ENCODE measurements around the gene CREBBP. TPM values are rescaled to one million over a fixed set of nuclear protein-coding genes. Genes with fewer than 3 reads are reported as not detected.

CREBBP gene
- polyA plus RNA-seq, 1 experiment: 6.6 TPM

DNA sequence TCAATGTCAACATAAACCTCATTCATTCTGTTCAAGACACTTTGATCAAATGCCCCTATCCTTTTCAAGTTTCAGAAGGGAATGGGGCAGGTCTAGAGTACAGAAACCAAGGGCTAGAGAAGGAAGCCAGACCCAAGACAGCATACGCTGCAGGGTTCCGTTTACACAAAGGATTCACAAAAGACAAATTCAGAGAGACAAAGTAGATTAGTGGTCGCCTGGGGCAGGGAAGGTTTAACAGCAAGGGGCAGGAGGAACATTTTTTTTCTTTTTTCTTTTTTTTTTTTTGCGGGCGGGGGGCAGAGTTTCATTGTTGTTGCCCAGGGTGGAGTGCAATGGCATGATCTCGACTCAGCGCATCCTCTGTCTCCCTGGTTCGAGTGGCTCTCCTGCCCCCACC lies 143.3 kb downstream of the CREBBP start:
- TF ChIP-seq, protein P1, sequence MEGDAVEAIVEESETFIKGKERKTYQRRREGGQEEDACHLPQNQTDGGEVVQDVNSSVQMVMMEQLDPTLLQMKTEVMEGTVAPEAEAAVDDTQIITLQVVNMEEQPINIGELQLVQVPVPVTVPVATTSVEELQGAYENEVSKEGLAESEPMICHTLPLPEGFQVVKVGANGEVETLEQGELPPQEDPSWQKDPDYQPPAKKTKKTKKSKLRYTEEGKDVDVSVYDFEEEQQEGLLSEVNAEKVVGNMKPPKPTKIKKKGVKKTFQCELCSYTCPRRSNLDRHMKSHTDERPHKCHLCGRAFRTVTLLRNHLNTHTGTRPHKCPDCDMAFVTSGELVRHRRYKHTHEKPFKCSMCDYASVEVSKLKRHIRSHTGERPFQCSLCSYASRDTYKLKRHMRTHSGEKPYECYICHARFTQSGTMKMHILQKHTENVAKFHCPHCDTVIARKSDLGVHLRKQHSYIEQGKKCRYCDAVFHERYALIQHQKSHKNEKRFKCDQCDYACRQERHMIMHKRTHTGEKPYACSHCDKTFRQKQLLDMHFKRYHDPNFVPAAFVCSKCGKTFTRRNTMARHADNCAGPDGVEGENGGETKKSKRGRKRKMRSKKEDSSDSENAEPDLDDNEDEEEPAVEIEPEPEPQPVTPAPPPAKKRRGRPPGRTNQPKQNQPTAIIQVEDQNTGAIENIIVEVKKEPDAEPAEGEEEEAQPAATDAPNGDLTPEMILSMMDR (IDR thresholded peaks at IDR 0.05; ENCODE audit: insufficient read depth, low read depth, low read length): no peak
- H3K27me3 ChIP-seq (ENCODE audit: control insufficient read depth, insufficient read depth, low read length): no peaks in the 10 kb centered on the region
- no peak overlapping the region for H3K4me3 ChIP-seq (ENCODE audit: low read depth, low read length)
- ChIA-PET POLR2A (no interaction called here), CTCF (no interaction called here)
- H3K36me3 ChIP-seq (ENCODE audit: control insufficient read depth, insufficient read depth, low read length): peaks cover 58% of the 10 kb centered on the region
- DNase-seq (ENCODE audit: low read depth): no peak

DNA sequence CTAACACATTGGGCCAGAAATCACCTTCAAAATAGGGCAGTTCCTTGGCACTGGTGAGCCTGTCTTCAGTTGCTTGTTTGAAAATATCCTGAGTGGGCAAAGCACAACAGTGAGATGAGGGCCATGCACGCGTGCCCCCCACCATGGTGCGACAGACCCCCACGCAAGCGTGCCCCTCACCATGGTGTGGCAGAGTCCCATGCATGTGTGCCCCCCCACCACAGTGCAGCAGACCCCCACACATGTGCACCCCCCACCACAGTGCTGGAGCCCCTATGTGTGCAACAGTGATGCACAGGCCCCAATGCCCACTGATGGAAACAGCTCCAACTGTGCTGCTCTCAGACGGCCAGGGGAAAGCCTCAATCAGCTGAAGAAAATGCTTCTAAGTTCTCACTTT lies 144.4 kb downstream of the CREBBP start:
- TF ChIP-seq, protein P1 (IDR thresholded peaks at IDR 0.05; ENCODE audit: insufficient read depth, low read depth, low read length): no peak

DNA sequence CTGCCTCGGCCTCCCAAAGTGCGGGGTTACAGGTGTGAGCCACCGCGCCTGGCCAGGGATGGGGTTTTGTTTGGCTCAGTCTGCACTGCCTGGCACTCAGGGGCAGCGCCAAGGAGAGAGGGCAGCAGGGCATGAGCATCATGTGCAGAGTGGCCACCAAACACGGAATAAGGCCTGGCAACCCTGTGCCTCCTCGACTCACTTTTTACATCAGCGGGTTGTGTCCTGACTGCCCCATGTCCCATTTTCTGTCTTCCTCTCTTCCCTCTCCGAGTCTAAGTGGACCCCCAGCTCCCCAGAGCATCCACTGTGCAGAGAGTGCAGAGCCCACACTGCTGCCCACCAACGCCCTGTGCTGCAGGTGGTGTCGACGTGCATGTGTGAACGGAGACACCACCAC lies 145.0 kb downstream of the CREBBP start:
- Histone ChIP-seq H3K4me3 (ENCODE audit: low read depth, low read length) (no peak overlapping the region), H3K36me3 (ENCODE audit: control insufficient read depth, insufficient read depth, low read length) (peaks cover 68% of the 10 kb centered on the region), H3K27me3 (ENCODE audit: control insufficient read depth, insufficient read depth, low read length) (no peaks in the 10 kb centered on the region)
- TF ChIP-seq, protein P1 (IDR thresholded peaks at IDR 0.05; ENCODE audit: insufficient read depth, low read depth, low read length): no peak
- POLR2A ChIA-PET: interaction anchor here (0.5 kb wide), 1 partner anchor 77 kb away, joined by 3 read pairs; no protein-coding TSS in a partner anchor
- DNase-seq (ENCODE audit: low read depth): no peak
- CTCF ChIA-PET: no interaction called here

More for the DNA sequence above, 144.4 kb downstream of the CREBBP start:
- POLR2A ChIA-PET: no interaction called here
- peaks cover 66% of the 10 kb centered on the region for H3K36me3 ChIP-seq (ENCODE audit: control insufficient read depth, insufficient read depth, low read length)
- CTCF ChIA-PET: no interaction called here
- H3K27me3 ChIP-seq (ENCODE audit: control insufficient read depth, insufficient read depth, low read length): no peaks in the 10 kb centered on the region
- H3K4me3 ChIP-seq (ENCODE audit: low read depth, low read length): no peak overlapping the region
- no peak for DNase-seq (ENCODE audit: low read depth)

DNA sequence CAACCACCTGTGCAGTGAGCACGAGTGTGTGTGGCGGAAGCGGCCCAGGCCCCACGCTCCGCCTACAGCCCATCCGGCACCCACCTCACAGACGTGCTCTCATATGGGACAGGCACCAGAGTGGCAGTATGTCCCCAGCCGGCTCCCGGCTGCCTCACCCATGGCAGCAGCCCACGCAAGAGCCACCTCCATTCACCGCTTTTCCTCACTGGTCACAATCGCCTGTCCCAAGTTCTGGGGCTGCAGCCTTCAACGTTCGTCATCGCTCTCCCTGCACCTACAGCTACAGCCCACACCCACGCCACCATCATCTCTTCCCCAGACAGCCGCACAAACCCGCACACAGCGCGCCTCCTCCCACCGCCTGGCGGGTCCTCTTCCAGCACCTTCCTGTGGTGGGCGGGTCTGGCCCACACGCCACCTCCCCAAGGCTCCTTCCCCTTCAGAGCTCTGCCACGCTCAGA lies 145.7 kb downstream of the CREBBP start:
- H3K36me3 ChIP-seq (ENCODE audit: control insufficient read depth, insufficient read depth, low read length): peaks cover 70% of the 10 kb centered on the region
- TF ChIP-seq, protein P1 (IDR thresholded peaks at IDR 0.05; ENCODE audit: insufficient read depth, low read depth, low read length): no peak
- H3K27me3 ChIP-seq (ENCODE audit: control insufficient read depth, insufficient read depth, low read length): no peaks in the 10 kb centered on the region
- ChIA-PET CTCF (no interaction called here), POLR2A (interaction anchor here (0.5 kb wide), 1 partner anchor 76 kb away, joined by 3 read pairs; no protein-coding TSS in a partner anchor)
- no peak for DNase-seq (ENCODE audit: low read depth)
- H3K4me3 ChIP-seq (ENCODE audit: low read depth, low read length): no peak overlapping the region

DNA sequence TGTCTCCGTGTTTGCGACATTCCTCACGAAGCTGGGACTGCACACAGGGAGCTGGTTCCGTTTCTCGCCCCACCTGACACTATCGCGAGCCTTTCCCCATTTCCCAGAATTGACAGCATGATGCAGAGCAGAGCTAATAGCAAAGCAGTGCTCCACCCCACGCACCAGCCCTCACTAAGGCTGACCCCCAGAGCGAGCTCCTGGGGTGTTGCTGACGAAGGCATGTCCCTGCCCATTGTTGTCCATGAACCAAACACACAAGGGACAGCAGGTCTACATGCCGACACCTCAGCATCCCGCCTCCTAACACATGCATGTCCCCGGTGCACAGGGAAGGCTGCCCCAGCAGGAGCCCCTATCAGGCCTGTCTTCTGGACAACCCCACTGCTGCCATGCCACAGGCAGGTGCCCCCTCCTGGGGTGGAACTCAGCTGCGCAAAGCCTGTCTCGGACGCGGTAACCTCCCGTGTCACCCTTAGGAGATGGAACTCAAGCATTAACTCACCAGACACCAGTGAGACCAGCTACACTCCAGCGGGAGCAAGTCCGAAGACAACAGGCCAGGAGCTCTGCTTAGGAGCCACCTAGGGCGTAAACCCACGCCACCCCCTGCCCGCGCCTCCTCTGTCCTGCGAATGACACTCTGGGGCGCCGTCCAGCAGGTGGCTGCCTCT lies 146.3 kb downstream of the CREBBP start:
- no peaks in the 10 kb centered on the region for H3K27me3 ChIP-seq (ENCODE audit: control insufficient read depth, insufficient read depth, low read length)
- peaks cover 69% of the 10 kb centered on the region for H3K36me3 ChIP-seq (ENCODE audit: control insufficient read depth, insufficient read depth, low read length)
- H3K4me3 ChIP-seq (ENCODE audit: low read depth, low read length): no peak overlapping the region
- DNase-seq (ENCODE audit: low read depth): no peak
- CTCF ChIA-PET: no interaction called here
- POLR2A ChIA-PET: no interaction called here
- TF ChIP-seq, protein P1 (IDR thresholded peaks at IDR 0.05; ENCODE audit: insufficient read depth, low read depth, low read length): no peak

Measured in BJ (cell line).